Activated gamma-delta T cell treated with Interleukin-2 at 50 U/mL for 16 hours (primary cell): ENCODE data around the gene CDCA8.

Experiments used
- DNase-seq: peaks from one replicate; pipeline ENCODE4 v3.0.0-alpha.2; 2020

Gene CDCA8

DNA sequence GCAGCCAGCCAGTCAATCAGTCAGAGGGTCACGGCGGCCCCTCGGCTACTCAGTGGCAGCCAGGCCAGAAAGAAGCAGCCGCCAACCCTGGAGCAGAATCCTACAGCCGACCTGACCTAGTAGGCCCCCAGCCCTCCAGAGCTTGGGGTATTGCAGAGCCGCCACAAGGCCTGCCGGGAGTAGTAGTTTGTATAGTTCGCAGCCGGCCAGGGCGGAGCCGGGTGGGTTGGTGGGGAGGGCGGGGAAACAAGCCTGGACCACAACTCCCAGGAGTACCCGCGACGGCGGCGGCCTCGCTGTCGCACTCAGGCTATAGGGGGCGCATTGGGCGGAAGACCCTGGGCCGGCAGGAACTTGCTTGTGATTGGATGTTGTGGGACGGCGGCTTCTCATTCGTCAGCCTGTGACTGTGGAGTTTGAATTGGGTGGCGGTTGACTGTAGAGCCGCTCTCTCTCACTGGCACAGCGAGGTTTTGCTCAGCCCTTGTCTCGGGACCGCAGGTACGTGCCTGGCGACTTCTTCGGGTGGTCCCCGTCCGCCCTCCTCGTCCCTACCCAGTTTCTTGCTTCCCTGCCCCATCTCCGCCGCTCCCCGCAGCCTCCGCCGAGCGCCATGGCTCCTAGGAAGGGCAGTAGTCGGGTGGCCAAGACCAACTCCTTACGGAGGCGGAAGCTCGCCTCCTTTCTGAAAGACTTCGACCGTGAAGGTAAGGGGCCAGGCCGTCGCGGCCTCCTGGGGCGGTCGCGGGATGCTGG, at the start of gene CDCA8:
TSS of gene CDCA8 (plus strand) at position 439 of the 756 bp plus-strand sequence. CDS start at position 614, 175 bp downstream.
- peak; percentile 98 for DNase-seq

DNA sequence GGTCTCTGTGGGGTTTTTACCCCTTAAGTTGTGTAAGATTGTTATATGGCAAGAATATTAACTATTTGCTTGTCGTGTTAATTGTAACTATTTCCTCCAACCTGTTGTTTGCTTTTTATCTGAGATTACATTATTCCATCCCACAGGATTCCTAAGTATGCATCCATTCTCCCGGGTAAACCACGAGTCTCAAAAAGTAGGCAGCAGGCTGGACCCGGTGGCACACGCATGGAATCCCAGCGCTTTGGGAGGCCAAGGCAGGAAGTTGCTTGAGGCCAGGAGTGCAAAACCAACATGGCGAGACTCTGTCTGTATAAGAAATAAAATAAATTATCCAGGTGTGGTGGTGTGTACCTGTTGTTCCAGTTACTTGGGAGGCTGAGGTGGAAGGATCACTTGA, 45.0 kb upstream of the CDCA8 start:
- DNase-seq, result no peak

DNA sequence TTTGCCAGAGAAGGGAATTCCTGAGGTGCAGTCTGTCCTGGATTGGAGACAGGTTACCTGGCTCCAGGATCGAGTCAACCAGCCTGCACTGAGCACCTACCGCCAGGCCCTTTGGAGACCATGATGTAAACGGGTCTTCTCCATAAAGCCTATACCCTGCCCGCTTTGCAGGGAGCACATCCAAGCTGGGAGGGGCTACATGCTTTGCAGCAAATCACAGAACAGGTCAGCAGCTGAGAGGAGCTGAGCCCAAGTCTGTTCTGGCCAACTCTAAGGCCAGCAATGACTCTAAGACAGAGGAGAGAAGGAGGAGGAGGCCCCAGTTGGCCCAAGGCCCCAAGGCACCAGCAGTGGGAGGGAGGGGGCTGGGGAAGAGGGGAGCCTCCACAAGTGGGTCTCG, 42.1 kb upstream of the CDCA8 start:
- DNase-seq, result no peak

DNA sequence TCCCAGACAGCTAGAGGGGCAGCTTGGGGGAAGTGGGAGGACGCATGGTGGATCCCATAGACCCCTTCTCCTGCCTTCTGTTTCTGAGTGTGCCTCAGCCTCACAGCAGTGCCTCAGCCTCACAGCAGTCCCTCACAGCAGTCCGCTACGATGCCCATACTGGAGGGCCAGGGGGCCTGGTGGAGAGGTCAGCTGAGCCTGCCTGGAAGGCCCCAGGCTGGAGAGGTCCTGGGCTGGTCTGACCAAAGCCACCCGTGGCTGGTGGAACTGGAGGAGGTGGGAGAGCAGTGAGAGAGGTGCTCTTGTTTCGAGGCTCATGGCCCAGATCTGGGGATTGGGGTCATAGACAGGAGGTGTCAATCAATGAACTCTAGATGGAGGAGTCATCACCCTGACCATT, 41.6 kb upstream of the CDCA8 start:
- DNase-seq, result no peak

DNA sequence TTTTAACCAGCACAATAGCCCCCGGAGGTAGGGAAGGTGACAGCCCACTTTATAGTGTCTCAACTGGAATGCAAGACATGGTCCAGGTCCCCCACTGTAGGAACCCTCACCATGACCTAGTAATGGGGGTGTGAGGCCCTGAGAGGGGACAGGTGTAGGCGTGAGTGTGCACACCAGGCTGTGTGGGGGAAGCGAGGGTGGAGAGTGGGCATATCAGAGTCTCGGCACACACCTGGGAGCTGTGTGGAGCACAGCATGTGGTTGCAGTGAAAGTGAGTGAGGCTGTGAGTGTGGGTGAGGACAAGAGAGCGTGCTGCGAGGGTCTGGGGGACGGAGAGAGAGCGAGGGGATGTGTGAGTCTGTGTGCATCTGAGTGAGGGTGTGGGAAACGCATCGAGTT, 40.5 kb upstream of the CDCA8 start:
- no peak for DNase-seq

DNA sequence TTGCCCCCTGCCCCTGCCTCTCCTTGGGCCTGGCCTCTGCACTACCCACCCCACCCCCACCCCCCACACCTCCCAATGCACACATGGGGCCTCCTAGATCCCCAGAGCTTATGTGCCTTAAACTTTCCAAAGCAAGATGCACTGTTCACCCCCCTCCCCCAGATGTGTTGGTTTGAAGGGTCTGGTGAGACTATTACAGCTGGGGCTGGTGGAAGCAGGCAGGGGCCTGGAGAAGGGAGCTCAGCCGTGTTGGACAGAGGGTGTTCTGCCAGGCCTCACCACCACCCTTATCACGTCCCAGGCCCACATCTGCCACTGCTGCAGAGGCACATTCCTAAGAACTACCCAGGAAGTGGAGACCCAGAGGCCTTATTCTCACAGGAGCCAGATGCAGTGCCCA, 39.3 kb upstream of the CDCA8 start:
- DNase-seq, result no peak

DNA sequence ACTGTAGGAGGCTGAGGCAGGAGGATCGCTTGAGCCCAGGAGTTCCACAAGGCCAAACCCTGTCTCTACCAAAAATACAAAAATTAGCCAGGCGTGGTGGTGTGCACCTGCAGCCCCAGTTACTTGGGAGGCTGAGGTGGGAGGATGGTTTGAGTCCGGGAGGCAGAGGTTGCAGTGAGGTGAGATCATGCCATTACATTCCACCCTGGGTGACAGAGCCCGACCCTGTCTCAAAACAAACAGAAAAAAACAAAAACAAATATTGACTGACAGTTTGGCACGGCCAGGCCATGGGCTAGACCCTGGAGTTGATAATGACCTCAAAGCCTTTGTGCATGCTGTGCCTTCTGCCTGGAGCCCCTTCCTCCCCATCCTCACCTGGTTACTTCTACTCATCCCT, 38.4 kb upstream of the CDCA8 start:
- DNase-seq, result no peak

DNA sequence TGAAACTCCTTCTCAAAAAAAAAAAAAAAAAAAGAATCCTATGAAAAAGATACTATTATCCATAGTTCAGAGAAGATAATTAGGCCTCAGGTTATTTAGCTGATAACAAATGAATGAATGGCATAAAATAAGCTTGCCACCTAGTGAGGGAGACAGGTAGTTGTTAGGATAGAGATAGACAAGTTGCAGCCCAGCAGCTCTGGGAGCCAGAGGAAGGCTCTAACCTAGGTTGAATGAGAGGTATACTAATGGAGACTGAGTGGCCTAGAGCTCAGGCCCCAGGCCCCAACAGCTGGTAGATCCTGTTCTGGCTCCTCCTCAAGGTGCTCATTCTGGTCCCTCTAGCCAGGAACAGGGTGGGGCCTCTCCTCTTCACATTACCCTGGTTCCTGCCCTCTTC, 37.0 kb upstream of the CDCA8 start:
- DNase-seq, result no peak

DNA sequence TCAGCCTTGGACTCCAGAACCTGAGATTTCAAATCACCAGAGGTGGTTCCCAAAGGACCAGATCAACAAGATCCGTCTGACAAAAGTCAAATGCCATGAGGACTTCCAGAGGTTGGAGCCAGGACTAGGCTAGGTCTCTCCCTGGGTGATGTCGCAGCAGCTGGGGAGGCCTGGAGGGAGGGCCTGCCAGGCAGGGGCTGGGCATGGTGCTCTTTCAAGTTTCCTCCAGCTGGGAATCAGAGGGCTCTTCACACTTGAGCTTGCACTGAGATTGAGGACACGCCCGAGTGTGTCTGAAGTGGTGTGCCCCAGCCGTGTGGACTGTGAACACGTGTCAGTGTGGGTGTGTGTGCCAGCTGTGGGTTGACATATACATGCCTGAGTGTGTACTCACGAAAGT, 36.3 kb upstream of the CDCA8 start:
- DNase-seq, result no peak

DNA sequence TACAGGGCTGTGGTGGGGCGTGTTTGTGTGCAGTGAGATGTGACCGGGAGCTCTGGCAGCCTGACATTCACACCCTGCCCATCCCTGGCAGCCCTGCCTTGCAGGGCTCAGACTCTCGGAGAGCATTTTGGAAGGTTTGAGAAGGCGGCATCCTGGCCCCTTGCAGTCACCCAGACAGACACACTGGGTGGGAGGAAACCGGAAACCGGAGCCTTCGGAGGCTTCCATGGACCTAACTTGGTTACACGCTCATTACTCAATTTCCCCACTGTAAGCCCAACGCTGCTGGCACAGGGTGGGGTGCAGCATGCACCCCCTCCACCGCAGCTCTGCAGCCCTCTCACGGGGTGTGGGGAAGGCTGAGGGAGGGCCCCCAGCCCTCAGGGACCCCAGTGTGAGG, 35.4 kb upstream of the CDCA8 start:
- DNase-seq, result no peak

DNA sequence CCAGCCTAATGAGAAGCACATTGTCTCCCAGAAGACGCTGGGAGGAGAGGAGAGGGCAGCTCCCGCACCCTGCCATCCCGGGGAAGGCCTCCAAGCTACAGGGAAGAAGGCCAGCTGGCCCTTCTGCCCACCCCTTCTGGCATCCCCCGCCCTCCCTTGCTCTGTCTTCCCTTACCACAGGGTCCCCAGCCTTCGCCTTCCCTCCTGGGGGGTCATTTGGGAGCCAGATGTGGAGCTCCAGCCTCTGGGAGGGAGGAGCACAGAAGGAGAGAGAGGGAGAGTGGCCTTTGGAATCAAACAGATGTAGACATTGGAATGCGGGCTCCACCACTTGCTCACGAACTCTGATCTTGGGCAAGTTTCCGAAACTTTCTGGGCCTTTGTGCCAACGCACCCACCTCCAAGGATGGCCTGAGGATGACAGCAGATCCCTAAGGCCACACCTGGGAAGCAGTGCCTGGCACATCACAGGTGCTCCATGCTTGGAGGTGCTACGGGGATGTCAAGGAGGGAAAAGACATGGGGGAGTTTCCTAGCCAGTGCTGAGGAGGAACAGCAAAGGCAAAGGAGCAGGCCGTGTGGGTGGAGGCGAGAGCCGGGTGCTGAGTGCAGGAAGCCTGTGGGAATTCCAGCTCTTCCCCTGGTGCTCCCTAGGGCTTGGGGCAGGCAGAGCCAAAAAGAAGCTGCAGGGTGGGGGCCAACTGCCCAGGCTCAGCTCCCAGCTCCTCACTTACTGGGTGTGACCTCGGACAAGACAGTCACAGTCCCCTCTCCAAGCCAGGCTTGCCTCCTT, 34.5 kb upstream of the CDCA8 start:
- DNase-seq, result no peak

DNA sequence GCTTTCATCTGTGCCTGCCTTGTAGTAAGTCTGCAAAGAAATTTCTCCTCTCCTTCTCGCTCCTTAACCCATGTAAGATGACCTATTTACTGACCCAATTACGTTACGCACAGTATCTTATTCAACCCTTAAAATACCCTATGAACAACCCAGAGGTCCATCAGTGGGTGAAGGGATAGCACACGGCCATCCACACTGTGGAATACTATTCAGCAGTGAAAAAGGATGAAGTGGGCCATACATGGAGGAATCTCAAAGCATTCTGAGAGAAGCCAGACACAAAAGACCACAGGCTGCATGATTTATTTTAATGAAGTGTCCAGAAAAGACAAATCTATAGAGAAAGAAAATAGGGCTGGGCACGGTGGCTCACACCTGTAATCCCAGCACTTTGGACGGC, 33.8 kb upstream of the CDCA8 start:
- DNase-seq, result no peak

DNA sequence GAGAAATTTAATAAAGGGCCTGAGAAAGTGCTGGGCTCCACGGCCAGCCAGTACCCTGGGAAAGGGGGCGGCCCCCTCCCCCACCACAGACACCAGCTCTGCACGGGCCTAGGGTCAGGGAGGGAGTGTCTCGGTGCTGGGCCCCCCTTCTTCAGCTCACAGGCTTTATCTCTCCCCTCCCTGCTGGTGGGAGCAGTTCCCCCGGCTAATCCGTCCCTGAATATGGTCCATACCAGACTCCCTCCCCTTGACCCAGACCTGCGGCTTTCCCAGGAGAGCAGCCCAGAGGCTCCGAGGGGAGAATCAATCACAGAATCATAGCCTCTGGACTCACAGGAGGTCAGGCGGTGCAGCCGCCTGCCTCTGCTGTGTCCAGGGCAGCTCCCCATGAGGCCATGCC, 31.7 kb upstream of the CDCA8 start:
- no peak for DNase-seq

DNA sequence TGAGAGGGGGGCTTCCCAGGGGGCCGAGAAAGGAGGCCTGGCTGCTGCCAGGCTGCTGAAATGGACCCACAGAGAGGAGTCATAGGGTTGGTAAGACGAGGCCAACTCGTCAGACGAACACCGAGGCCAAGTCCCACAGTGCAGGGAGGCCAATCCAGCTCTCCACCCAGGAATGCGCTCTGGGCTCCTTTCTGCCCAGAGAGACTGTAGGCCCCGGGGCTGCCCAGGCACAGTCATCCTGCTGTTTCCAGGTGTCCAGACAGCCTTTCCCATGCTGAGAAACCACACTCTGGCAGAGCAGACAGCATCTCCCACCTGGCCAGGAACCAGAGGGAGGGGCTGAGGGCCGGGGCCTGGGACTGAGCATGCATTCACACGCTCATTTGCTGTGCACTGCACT, 30.9 kb upstream of the CDCA8 start:
- DNase-seq, result no peak

DNA sequence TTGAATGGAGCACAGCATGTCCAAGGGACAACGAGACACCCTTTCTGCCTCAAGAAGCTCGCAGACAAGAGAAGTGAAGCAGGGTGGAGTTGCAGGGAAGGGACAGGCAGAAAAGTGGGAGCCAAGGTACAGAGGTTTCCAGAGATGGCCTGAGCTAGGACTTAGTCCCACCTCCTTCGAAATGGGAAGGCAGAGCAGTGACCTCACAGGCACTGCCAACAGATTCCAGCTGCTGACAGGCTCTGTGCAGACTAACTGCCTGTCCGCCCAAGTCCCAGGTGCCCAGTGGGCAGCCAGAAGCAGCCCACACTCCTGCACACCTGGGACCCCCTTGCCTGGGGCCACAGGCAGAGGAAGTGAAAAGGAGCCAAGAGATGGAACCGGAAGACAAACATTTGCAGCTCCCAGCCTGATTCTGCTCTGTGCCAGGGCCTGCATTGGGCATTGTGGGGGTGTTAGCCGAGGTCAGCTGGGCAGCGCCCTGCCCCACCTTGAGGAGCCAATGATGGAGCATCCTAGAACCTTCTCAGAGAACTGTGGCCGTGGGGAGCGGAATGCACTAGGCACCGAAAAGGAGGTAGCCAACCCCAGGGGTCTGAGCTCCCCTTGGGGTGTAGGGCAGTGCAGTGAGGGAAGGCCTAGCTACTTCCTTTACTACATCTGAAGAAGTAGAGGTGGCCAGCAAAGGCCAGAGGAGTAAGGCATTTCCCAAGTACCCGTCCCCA, 30.1 kb upstream of the CDCA8 start:
- DNase-seq, result no peak

DNA sequence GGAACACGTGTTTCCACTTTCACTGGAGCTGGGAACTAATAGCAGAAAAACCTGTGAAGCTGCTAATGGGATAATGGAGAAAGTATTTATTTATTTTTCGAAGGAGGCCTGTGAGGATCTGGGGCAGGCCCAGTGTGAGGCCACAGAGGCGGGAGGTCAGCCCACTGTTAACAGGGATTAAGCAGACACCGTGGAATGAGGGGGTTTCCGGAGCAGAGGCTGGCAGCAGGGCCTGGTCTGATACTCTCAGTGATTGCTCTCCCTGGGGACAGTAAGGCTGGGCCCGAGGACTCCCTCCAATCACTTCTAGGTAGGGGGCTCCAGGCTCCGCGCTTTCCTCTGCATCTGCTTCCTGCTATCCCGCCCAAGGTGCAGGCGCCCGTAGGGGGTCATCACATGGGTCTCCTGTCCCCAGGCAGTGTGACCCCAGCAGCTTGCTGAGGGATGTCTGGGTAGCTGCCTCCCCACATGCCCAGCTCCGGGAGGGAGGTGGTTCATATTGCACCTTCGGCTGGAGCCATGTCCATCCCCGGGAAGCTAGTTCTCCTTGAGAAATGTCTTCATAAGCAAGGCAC, 28.8 kb upstream of the CDCA8 start:
- DNase-seq, result no peak

DNA sequence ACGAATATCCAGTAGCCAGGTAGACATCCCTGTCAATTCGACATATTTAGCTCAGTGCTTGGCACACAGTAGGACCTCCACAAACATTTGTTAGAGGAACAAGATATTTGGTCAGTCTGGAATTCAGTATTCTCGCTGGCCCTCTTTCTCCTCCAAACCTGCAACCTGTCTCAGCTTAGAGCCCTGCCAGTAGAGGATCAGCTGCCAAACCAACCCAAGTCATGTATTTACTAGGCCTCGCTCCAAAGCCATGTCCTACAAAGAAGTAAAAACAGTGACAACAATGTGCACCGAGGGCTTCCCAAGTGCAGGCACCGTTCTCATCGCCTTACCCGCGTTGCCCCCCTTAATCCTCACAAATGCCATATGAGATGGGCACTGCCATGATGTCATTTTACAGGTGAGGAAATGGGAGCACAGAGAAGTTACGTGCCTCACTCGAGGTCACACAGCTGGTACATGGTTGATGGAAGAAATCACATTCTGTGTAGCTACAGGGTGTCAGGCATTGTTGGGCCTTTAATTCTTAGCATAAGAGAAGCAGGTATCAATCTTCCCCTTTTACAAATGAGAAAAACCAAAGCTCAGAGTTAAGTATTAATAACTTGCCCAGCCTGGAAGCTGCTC, 26.0 kb upstream of the CDCA8 start:
- DNase-seq, result no peak

DNA sequence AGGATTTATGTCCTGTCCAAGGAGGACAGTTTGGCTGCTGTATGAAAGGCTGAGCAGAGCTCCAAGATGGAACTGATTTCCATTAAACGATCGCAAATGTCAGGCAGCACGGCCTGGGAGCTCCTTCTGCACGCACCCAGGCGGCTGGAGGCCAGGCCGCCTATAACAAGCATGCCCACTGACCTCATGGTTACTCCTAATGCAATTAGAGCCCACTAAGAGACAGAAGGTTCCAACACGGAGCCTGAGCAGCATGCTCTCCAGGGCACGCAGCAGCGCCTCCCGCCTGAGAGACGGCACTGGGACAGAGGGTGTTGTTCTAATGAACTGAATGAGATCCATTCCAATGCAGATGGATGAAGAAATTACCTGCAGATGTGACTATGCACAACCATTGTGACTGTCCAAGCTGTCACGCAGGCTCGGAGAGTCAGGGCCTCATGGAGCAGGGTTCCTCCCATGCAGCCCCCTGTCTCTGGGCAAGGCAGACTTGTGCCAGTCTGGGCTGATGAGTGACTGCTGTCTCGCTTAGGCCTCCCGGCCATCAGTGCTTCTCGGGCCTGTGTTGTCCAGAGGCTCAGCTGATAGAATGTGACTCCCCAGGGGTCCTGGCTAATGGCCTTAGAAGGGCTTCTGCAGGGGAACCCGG, 25.2 kb upstream of the CDCA8 start:
- no peak for DNase-seq

DNA sequence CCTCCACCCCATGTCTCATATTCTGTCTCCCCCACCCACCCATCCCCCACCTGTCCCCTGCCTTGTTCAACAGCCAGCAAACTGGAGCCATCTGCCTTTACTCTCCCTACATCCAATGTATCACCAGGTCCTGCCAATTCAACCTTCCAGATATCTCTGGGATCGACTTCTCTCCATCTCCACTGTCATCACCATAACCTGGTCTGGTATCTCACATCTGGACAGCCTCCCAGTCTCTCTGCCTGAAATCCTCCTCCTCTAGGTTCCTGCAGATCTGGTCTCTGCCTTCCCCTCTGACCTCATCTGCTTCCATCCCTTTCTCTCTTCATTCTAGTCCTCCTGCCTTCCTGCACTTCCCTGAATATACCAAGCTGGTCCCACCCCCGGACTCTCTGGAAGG, 22.2 kb upstream of the CDCA8 start:
- no peak for DNase-seq

DNA sequence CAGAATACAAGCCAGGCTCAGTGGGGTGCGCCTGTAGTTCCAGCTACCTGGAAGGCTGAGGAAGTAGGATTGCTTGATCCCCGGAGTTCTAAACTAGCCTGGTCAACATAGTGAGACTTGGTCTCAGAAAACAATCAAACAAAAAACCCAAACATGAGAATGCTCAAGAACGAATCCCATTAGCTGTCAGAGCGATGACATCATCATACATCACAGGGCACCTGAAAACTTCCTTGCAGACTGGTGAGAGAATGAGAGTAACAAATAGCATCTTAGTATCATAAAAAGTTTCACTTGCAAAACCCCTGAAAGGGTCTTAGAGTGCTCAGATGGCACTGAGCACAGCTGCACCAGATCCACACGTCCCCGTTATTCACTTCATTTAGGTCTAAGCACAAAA, 21.1 kb upstream of the CDCA8 start:
- no peak for DNase-seq

DNA sequence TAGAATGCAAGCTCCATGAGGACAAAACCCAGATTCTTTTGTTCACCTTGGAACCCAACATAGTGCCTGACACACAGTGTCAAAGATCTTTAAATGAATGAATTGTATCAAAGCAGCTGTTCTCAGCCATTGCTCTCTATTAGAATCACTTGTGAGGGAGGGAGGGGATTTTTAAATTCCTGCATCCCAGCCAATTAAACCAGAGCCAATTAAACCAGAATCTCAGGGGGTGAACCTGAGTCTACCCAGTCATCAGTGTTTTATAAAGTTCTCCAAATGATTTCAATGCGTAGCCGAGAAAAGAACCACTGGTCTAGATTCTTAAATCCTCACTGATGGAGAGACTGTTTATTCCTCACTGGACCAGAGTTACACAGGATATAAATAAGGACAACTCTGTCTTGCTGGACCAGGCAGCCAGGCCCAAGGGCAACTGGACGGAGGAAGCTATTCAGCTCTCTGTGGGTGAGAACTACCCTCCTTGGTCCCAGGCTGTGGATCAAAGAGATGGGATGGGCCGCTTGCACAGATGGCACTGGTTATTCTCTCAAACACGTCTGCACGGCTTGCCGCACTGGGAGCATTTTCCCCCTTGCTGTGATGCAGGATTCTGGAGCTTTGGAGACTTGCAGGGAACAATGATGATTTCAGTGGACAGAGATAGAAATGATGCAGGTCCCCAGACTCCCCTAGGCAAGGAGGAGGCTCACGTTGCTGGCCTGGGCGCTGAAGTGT, 20.0 kb upstream of the CDCA8 start:
- no peak for DNase-seq

DNA sequence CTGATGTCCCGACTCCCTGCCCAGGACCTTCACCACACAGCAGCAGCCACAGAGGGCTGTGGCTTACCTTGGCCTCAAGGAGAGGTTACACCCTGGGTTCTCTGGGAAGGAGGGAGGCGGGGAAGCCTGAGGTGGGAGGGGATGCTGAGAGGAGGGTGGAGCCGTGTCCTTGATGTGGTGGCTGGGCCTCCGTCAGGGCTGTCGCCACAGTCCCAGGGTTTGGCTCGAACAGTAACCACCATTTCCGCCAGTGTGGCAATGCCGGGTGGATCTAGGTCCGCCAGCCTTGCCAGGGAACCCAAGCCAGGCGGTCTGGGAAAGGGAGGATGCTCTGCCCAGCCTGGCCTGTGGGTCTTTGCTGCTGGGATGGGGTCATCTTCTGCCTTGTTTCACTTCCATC, 18.4 kb upstream of the CDCA8 start:
- peak; percentile 38 for DNase-seq
